ENCODE results near the gene SIN3B. TPM values are rescaled to one million over a fixed set of nuclear protein-coding genes. Genes with fewer than 3 reads are reported as not detected.

Gene SIN3B
- total RNA-seq, 2 donors from 2014 or later = 57.9 to 79.8 TPM

DNA sequence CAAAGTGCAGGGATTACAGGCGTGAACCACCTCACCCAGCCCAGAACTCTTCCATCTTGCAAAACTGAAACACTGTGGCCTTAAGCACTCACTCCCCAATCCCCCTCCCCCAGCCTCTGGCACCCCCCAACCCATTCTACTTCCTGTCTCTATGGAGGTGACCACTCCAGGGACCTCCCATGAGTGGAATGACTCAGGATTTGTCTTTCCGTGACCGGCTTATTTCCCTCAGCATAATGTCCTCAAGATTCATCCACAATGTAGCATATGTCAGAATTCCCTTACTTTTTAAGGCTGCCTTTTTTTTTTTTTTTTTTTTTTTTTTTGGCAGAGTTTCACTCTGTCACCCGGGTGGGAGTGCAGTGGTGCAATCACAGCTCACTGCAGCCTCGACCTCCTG is 56.0 kb downstream of the SIN3B start:
- DNase-seq (ENCODE audit: low spot score) (no peak), ATAC-seq (ENCODE audit: insufficient number of reproducible peaks, low FRiP score, low read depth) (no peak)
- Histone ChIP-seq H3K36me3 (no peaks in the 10 kb centered on the region), H3K4me1 (ENCODE audit: control insufficient read depth in 1 of 2, low read depth in 2 of 2) (peaks cover 0 to 12% of the 10 kb centered on the region in 2 donors), H3K9me3 (peaks cover 9% of the 10 kb centered on the region), H3K27me3 (replicated peaks; ENCODE audit: insufficient read depth) (no peaks in the 10 kb centered on the region), H3K4me3 (no peak overlapping the region), H3K27ac (no peak overlapping the region)
- TF ChIP-seq, protein P1, sequence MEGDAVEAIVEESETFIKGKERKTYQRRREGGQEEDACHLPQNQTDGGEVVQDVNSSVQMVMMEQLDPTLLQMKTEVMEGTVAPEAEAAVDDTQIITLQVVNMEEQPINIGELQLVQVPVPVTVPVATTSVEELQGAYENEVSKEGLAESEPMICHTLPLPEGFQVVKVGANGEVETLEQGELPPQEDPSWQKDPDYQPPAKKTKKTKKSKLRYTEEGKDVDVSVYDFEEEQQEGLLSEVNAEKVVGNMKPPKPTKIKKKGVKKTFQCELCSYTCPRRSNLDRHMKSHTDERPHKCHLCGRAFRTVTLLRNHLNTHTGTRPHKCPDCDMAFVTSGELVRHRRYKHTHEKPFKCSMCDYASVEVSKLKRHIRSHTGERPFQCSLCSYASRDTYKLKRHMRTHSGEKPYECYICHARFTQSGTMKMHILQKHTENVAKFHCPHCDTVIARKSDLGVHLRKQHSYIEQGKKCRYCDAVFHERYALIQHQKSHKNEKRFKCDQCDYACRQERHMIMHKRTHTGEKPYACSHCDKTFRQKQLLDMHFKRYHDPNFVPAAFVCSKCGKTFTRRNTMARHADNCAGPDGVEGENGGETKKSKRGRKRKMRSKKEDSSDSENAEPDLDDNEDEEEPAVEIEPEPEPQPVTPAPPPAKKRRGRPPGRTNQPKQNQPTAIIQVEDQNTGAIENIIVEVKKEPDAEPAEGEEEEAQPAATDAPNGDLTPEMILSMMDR (IDR thresholded peaks at IDR 0.05) = no peak

DNA sequence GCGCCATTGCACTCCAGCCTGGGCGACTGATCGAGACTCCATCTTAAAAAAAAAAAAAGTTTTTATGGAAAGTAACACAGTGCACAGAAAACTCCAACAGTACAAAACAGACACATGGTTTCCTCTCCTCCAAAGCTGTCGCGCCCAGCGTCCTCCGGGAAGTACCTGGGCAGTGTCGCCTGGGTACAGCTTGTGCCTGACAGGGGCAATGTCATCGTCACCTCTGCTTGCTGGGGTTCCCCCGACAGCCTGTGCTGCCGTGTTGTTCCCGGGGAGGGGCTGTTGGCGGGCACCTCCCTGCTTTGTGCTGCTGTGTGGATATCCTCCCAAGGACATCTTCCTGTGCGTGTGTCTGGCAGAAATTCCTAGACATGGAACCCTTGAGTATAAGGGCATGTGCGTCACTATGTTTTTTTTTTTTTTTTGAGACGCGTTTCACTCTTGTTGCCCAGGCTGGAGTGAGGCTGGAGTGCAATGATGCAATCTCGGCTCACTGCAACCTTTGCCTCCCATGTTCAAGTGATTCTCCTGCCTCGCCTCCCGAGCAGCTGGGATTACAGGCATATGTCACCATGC is 57.2 kb downstream of the SIN3B start:
- no peak overlapping the region for H3K4me3 ChIP-seq
- H3K27me3 ChIP-seq (replicated peaks; ENCODE audit: insufficient read depth) = no peaks in the 10 kb centered on the region
- TF ChIP-seq, protein P1 (IDR thresholded peaks at IDR 0.05) = no peak
- no peak for ATAC-seq (ENCODE audit: insufficient number of reproducible peaks, low FRiP score, low read depth)
- DNase-seq (ENCODE audit: low spot score) = no peak
- H3K27ac ChIP-seq = no peak overlapping the region
- no peaks in the 10 kb centered on the region for H3K36me3 ChIP-seq
- H3K4me1 ChIP-seq (ENCODE audit: control insufficient read depth in 1 of 2, low read depth in 2 of 2) = peaks cover 0 to 12% of the 10 kb centered on the region in 2 donors
- H3K9me3 ChIP-seq = peaks cover 9% of the 10 kb centered on the region

DNA sequence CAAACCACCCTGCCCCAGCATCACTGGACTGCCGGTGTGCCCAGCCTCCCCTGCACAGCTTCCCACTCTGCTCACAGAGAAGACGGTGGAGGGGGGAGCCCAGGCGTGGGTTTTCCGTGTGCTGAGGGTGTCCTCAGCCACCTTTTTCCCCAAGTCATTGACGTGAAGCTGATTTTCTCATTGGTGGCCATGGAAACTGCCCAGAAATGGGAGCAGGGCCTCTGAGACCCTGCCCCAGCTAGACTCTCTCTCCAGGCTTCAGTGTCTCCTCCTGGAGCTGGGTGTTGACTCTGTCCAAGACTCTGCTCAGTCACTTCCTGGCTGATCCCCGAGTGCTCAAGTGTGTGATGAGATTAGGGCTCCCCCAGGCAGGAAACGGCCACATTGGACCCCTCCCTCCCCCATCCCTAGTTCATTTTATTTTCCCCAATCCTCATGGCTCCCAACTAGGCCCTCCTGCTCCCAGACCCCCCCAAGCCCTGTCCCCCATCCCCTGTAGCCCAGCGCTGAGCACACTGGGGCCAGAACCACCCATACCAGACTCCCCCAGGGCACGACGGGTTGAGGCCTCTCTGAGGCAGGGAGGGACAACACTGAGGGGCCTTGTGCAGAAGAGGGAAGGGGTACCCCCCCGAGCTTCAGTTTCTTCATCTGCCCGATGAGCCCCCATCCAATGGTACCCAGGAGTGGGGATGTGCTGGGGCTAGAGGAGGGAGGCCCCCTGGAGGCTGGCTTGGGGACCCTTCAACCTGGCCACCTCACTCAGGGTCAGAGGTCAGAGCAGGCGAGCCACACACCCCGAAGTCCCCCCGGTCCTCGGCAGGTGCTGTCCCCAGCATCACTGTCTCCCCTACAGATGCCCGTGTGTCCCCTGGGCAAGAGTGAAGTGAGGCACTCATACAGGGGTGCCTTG is 58.4 kb downstream of the SIN3B start:
- H3K9me3 ChIP-seq = peaks cover 5% of the 10 kb centered on the region
- TF ChIP-seq, protein P1 (IDR thresholded peaks at IDR 0.05) = no peak
- no peak overlapping the region for H3K4me3 ChIP-seq
- H3K27me3 ChIP-seq (replicated peaks; ENCODE audit: insufficient read depth) = no peaks in the 10 kb centered on the region
- no peak for ATAC-seq (ENCODE audit: insufficient number of reproducible peaks, low FRiP score, low read depth)
- no peak overlapping the region for H3K27ac ChIP-seq
- no peak for DNase-seq (ENCODE audit: low spot score)
- H3K4me1 ChIP-seq (ENCODE audit: control insufficient read depth in 1 of 2, low read depth in 2 of 2) = peaks cover 0 to 12% of the 10 kb centered on the region in 2 donors
- no peaks in the 10 kb centered on the region for H3K36me3 ChIP-seq

DNA sequence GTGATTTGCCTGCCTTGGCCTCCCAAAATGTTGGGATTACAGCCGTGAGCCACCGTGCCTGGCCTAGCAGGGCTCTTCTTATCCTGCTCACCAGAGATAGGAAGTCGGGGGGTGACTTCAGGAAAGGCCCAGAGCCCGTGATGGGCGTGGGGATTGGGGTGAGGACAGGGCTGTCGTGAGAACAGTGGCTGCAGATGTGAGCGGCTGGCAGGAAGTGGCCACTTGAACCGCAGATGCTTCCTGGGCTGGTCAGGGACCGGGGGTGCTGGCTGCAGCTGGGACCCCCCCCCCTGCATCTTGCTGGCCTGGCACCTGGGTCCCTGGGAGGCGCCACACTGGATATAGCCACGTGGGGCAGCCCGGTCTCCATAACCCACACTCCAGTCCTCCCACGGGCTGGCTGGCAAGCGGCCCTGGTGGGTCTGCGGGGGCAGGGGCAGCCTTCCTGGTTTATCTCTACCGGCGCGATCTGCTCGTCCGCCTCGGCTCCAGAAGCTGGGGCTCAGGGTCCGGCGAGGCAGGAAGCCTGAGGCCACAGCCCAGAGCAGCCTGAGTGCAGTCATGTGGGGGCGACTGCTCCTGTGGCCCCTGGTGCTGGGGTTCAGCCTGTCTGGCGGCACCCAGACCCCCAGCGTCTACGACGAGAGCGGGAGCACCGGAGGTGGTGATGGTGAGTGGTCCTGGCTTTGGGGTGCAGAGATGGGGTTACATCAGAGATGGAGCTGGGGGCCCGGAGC is 59.6 kb downstream of the SIN3B start, which contains the start of gene F2RL3:
Gene F2RL3 (plus strand): TSS at position 371 of the 737 bp plus-strand sequence. CDS start 191 bp downstream, at position 562.
- H3K27me3 ChIP-seq (replicated peaks; ENCODE audit: insufficient read depth) = no peaks in the 10 kb centered on the region
- H3K4me1 ChIP-seq (ENCODE audit: control insufficient read depth in 1 of 2, low read depth in 2 of 2) = peaks cover 0 to 12% of the 10 kb centered on the region in 2 donors
- H3K9me3 ChIP-seq = no peaks in the 10 kb centered on the region
- TF ChIP-seq, protein P1 (IDR thresholded peaks at IDR 0.05) = no peak
- no peak for DNase-seq (ENCODE audit: low spot score)
- no peak for ATAC-seq (ENCODE audit: insufficient number of reproducible peaks, low FRiP score, low read depth)
- no peaks in the 10 kb centered on the region for H3K36me3 ChIP-seq
- no peak within 1 kb of the TSS for H3K27ac ChIP-seq
- no peak within 1 kb of the TSS for H3K4me3 ChIP-seq
